Measurements from ENCODE around the gene IPMK.

The IPMK gene

GRCh38 chr10:58267713-58268453, at the start of gene IPMK:
TSS of gene IPMK (minus strand) at chr10:58267894. CDS start at chr10:58267611, 283 bp downstream.
- H3K9me3 Mint-ChIP-seq: no peaks in the 10 kb centered on the region
- peak within 1 kb of the TSS; percentile 97 for H3K27ac Mint-ChIP-seq
- ATAC-seq (peak; percentile 77), DNase-seq (peak; percentile 97)
- H3K4me1 Mint-ChIP-seq: peaks cover 54% of the 10 kb centered on the region
- peaks cover 10% of the 10 kb centered on the region for H3K36me3 Mint-ChIP-seq (ENCODE audit: low read depth)
- peak within 1 kb of the TSS; percentile 96 for H3K4me3 Mint-ChIP-seq
- no peaks in the 10 kb centered on the region for H3K27me3 Mint-ChIP-seq

- H3K4me3 Mint-ChIP-seq: no peak overlapping the region
- DNase-seq (no peak), ATAC-seq (no peak)
- no peaks in the 10 kb centered on the region for H3K36me3 Mint-ChIP-seq (ENCODE audit: low read depth)
- no peaks in the 10 kb centered on the region for H3K4me1 Mint-ChIP-seq
- H3K27ac Mint-ChIP-seq: no peak overlapping the region
- H3K9me3 Mint-ChIP-seq: no peaks in the 10 kb centered on the region
- peaks cover 2% of the 10 kb centered on the region for H3K27me3 Mint-ChIP-seq
Observed at GRCh38 chr10:58316874-58317273, 49.2 kb upstream of the IPMK start.

GRCh38 chr10:58311026-58311425, 43.3 kb upstream of the IPMK start:
- ATAC-seq (no peak), DNase-seq (no peak)
- Mint-ChIP-seq H3K27ac (no peak overlapping the region), H3K4me3 (no peak overlapping the region), H3K36me3 (ENCODE audit: low read depth) (no peaks in the 10 kb centered on the region), H3K4me1 (no peaks in the 10 kb centered on the region), H3K9me3 (no peaks in the 10 kb centered on the region), H3K27me3 (peaks cover 16% of the 10 kb centered on the region)

- ATAC-seq (no peak), DNase-seq (no peak)
- Mint-ChIP-seq H3K36me3 (ENCODE audit: low read depth) (no peaks in the 10 kb centered on the region), H3K9me3 (no peaks in the 10 kb centered on the region), H3K27ac (no peak overlapping the region), H3K4me3 (no peak overlapping the region), H3K27me3 (peaks cover 27% of the 10 kb centered on the region), H3K4me1 (no peaks in the 10 kb centered on the region)
Observed at GRCh38 chr10:58307676-58308075, 40.0 kb upstream of the IPMK start.

GRCh38 chr10:58305821-58306220, 38.1 kb upstream of the IPMK start:
- Mint-ChIP-seq H3K4me3 (no peak overlapping the region), H3K36me3 (ENCODE audit: low read depth) (no peaks in the 10 kb centered on the region), H3K27ac (no peak overlapping the region), H3K27me3 (peaks cover 34% of the 10 kb centered on the region), H3K9me3 (no peaks in the 10 kb centered on the region), H3K4me1 (no peaks in the 10 kb centered on the region)
- no peak for ATAC-seq
- DNase-seq: no peak

GRCh38 chr10:58304099-58304633, 36.5 kb upstream of the IPMK start:
- no peak for ATAC-seq
- Mint-ChIP-seq H3K4me3 (no peak overlapping the region), H3K27ac (no peak overlapping the region), H3K27me3 (peaks cover 27% of the 10 kb centered on the region), H3K9me3 (no peaks in the 10 kb centered on the region), H3K36me3 (ENCODE audit: low read depth) (no peaks in the 10 kb centered on the region), H3K4me1 (peaks cover 4% of the 10 kb centered on the region)
- DNase-seq: no peak

- ATAC-seq (no peak), DNase-seq (no peak)
- H3K9me3 Mint-ChIP-seq: no peaks in the 10 kb centered on the region
- H3K4me1 Mint-ChIP-seq: peaks cover 4% of the 10 kb centered on the region
- H3K36me3 Mint-ChIP-seq (ENCODE audit: low read depth): no peaks in the 10 kb centered on the region
- H3K27me3 Mint-ChIP-seq: peaks cover 23% of the 10 kb centered on the region
- no peak overlapping the region for H3K4me3 Mint-ChIP-seq
- no peak overlapping the region for H3K27ac Mint-ChIP-seq
Observed at GRCh38 chr10:58302254-58302653, 34.6 kb upstream of the IPMK start.

- H3K9me3 Mint-ChIP-seq: no peaks in the 10 kb centered on the region
- no peak overlapping the region for H3K27ac Mint-ChIP-seq
- H3K4me3 Mint-ChIP-seq: no peak overlapping the region
- H3K27me3 Mint-ChIP-seq: peaks cover 14% of the 10 kb centered on the region
- no peaks in the 10 kb centered on the region for H3K36me3 Mint-ChIP-seq (ENCODE audit: low read depth)
- H3K4me1 Mint-ChIP-seq: peaks cover 4% of the 10 kb centered on the region
- ATAC-seq (no peak), DNase-seq (no peak)
Observed at GRCh38 chr10:58300676-58301075, 33.0 kb upstream of the IPMK start.

- Mint-ChIP-seq H3K4me3 (no peak overlapping the region), H3K4me1 (peaks cover 4% of the 10 kb centered on the region), H3K27ac (no peak overlapping the region), H3K36me3 (ENCODE audit: low read depth) (no peaks in the 10 kb centered on the region), H3K27me3 (peaks cover 14% of the 10 kb centered on the region), H3K9me3 (no peaks in the 10 kb centered on the region)
- DNase-seq: peak; percentile 55
- ATAC-seq: peak; percentile 68
Observed at GRCh38 chr10:58299580-58299979, 31.9 kb upstream of the IPMK start.

- ATAC-seq (no peak), DNase-seq (no peak)
- H3K27ac Mint-ChIP-seq: no peak overlapping the region
- H3K27me3 Mint-ChIP-seq: no peaks in the 10 kb centered on the region
- no peaks in the 10 kb centered on the region for H3K9me3 Mint-ChIP-seq
- peaks cover 3% of the 10 kb centered on the region for H3K4me1 Mint-ChIP-seq
- H3K36me3 Mint-ChIP-seq (ENCODE audit: low read depth): peaks cover 3% of the 10 kb centered on the region
- no peak overlapping the region for H3K4me3 Mint-ChIP-seq
Observed at GRCh38 chr10:58293989-58294388, 26.3 kb upstream of the IPMK start.

GRCh38 chr10:58291538-58292174, 24.0 kb upstream of the IPMK start:
- DNase-seq (peak; percentile 12), ATAC-seq (peak; percentile 52)
- Mint-ChIP-seq H3K27me3 (no peaks in the 10 kb centered on the region), H3K4me3 (no peak overlapping the region), H3K4me1 (peaks cover 3% of the 10 kb centered on the region), H3K27ac (no peak overlapping the region), H3K36me3 (ENCODE audit: low read depth) (peaks cover 3% of the 10 kb centered on the region), H3K9me3 (no peaks in the 10 kb centered on the region)

GRCh38 chr10:58282615-58283014, 14.9 kb upstream of the IPMK start:
- no peak for DNase-seq
- Mint-ChIP-seq H3K4me1 (peaks cover 40% of the 10 kb centered on the region), H3K4me3 (peak overlapping the region; percentile 44), H3K9me3 (no peaks in the 10 kb centered on the region), H3K27me3 (no peaks in the 10 kb centered on the region), H3K27ac (peak overlapping the region; percentile 91), H3K36me3 (ENCODE audit: low read depth) (peaks cover 39% of the 10 kb centered on the region)
- peak; percentile 96 for ATAC-seq

GRCh38 chr10:58281092-58281752, 13.5 kb upstream of the IPMK start:
- H3K4me1 Mint-ChIP-seq: peaks cover 40% of the 10 kb centered on the region
- H3K27me3 Mint-ChIP-seq: no peaks in the 10 kb centered on the region
- no peaks in the 10 kb centered on the region for H3K9me3 Mint-ChIP-seq
- peak overlapping the region; percentile 15 for H3K4me3 Mint-ChIP-seq
- peak overlapping the region; percentile 63 for H3K27ac Mint-ChIP-seq
- peaks cover 43% of the 10 kb centered on the region for H3K36me3 Mint-ChIP-seq (ENCODE audit: low read depth)
- ATAC-seq (no peak), DNase-seq (no peak)

GRCh38 chr10:58280477-58280876, 12.8 kb upstream of the IPMK start:
- H3K27me3 Mint-ChIP-seq: no peaks in the 10 kb centered on the region
- H3K36me3 Mint-ChIP-seq (ENCODE audit: low read depth): peaks cover 43% of the 10 kb centered on the region
- DNase-seq (no peak), ATAC-seq (no peak)
- H3K9me3 Mint-ChIP-seq: no peaks in the 10 kb centered on the region
- H3K27ac Mint-ChIP-seq: peak overlapping the region; percentile 63
- H3K4me3 Mint-ChIP-seq: peak overlapping the region; percentile 15
- H3K4me1 Mint-ChIP-seq: peaks cover 40% of the 10 kb centered on the region

- H3K4me3 Mint-ChIP-seq: no peak overlapping the region
- H3K4me1 Mint-ChIP-seq: peaks cover 45% of the 10 kb centered on the region
- peaks cover 43% of the 10 kb centered on the region for H3K36me3 Mint-ChIP-seq (ENCODE audit: low read depth)
- H3K9me3 Mint-ChIP-seq: no peaks in the 10 kb centered on the region
- no peak overlapping the region for H3K27ac Mint-ChIP-seq
- DNase-seq (no peak), ATAC-seq (no peak)
- H3K27me3 Mint-ChIP-seq: no peaks in the 10 kb centered on the region
Observed at GRCh38 chr10:58278962-58279307, 11.2 kb upstream of the IPMK start.

All from activated naive CD8-positive, alpha-beta T cell treated with anti-CD3 and anti-CD28 coated beads, Interleukin-2, amount 50 U/mL, for 24 hours (primary cell).